ENCODE data around the gene HBP1.
"Not testable (repeated sequence)": the region's sequence is repeated elsewhere in the genome, so short reads cannot be mapped to it uniquely, and the experiment has no call there.

DNA sequence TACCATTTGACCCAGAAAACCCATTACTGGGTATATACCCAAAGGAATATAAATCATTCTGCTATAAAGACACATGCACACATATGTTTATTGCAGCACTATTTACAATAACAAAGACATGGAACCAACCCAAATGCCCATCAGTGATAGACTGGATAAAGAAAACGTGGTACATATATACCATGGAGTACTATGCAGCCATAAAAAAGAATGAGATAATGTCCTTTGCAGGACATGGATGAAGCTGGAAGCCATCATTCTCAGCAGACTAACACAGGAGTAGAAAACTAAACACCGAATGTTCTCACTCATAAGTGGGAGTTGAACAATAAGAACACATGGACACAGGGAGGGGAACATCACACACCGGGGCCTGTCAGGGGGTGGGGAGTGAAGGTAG, 13.1 kb upstream of the HBP1 start:
- not testable (repeated sequence) for TF ChIP-seq POLR2A (IDR thresholded peaks at IDR 0.05; ENCODE audit: extremely low read depth, insufficient read length); MYC (IDR thresholded peaks at IDR 0.05; ENCODE audit: low read depth, low read length)
- TF ChIP-seq, protein P1, sequence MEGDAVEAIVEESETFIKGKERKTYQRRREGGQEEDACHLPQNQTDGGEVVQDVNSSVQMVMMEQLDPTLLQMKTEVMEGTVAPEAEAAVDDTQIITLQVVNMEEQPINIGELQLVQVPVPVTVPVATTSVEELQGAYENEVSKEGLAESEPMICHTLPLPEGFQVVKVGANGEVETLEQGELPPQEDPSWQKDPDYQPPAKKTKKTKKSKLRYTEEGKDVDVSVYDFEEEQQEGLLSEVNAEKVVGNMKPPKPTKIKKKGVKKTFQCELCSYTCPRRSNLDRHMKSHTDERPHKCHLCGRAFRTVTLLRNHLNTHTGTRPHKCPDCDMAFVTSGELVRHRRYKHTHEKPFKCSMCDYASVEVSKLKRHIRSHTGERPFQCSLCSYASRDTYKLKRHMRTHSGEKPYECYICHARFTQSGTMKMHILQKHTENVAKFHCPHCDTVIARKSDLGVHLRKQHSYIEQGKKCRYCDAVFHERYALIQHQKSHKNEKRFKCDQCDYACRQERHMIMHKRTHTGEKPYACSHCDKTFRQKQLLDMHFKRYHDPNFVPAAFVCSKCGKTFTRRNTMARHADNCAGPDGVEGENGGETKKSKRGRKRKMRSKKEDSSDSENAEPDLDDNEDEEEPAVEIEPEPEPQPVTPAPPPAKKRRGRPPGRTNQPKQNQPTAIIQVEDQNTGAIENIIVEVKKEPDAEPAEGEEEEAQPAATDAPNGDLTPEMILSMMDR (IDR thresholded peaks at IDR 0.05; ENCODE audit: low read depth, low read length), result not testable (repeated sequence)
- TF ChIP-seq, protein P2, sequence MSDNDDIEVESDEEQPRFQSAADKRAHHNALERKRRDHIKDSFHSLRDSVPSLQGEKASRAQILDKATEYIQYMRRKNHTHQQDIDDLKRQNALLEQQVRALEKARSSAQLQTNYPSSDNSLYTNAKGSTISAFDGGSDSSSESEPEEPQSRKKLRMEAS (IDR thresholded peaks at IDR 0.05; ENCODE audit: low read depth, low read length), result not testable (repeated sequence)

All from NB4 (cell line).